GM21381 (cell line): Measurements from ENCODE around the gene LIMA1.
"Not testable (repeated sequence)": the region's sequence is repeated elsewhere in the genome, so short reads cannot be mapped to it uniquely, and the experiment has no call there.

Experiments used
- ATAC-seq: cut with Tn5 transposase; IDR thresholded peaks from one replicate; pipeline ENCODE4 v1.9.1; 2021; ENCODE audit warnings: mild to moderate bottlenecking, moderate library complexity; ENCODE audit not compliant: unreplicated experiment

LIMA1 gene

GRCh38 chr12:50249464-50250182 lies 33.7 kb downstream of the LIMA1 start:
- no peak for ATAC-seq

DNA sequence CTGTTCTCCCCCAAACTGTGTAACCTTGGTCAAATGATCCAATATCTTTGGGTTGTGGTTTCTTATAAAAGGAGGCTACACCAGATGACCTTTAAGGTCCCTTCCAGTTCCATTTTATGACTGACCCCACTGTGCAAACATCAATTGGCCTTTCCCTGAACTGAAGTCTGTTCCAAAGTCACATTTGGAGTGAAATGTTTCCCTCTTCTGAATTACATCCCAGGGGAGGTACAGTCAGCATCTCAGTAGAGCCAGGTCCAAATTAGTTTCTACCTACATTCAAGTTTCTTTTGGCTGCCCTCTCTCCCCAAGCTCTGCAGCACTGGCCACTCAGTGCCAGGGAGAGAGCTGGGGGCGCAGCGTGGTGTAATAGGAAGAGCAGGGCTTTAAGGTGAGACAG lies 34.4 kb downstream of the LIMA1 start:
- no peak for ATAC-seq

DNA sequence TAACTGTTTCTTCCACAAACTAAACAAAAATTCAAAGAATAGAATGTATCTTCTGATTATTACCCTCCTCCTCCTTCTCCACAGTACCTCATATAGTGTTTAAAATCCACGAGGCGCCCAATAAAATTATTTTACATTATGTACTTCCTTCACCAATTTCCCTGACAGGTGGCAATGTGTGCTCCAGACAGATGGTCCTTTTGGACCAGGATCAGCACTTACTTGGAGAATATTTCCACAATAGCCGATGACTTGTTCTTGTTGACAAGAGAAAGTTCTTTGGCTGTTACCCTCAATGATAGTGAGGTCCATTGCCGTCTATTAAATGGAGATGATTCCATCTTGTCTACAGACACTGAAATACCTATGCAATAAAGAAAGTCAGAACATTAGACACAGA lies 34.9 kb downstream of the LIMA1 start:
- ATAC-seq, result no peak

DNA sequence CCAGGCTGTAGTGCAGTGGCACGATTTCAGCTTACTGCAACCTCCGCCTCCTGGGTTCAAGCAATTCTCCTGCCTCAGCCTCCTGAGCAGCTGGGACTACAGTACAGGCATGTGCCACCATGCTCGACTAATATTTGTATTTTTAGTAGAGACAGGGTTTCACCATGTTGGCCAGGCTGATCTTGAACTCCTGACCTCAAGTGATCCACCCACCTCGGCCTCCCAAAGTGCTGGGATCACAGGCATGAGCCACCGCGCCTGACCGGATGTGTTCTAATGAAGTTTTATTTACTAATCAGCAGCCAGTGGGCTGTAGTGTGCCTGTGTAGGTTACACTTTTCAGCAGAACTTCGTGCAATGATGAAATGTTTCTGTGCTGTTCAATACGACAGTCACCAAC lies 35.7 kb downstream of the LIMA1 start:
- not testable (repeated sequence) for ATAC-seq

- no peak for ATAC-seq
Observed at GRCh38 chr12:50246873-50247612, 36.3 kb downstream of the LIMA1 start.

DNA sequence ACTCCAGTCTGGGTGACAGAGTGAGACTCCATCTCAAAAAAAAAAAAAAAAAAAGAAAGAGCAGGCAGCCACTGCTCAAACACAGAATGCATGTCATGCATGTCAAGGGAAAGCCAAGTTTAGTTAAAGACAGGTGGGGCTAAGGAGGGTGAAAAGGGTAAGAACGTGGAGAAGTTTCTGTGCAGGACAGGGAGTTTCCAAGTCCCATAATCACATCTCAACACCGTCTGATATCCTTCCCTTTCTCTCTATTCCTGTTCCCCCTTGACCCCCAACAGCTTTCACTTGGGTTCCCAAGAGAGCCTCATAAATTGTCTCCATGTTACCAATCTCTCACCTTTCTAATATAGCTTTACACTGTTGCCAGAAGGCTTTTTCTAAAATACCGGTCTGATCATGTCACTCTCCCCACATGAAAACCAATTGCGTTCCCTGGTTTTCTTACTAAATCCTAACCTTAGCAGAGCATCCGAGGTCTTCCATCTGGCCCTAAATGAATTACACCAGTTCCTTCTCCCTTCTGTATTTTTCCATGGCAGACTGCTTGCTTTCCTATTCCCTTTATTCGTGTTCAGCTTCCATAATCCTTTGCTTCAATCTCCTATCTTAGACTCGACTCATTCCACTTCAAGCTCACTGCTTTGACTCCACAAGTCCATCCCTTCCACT lies 37.0 kb downstream of the LIMA1 start:
- ATAC-seq, result no peak

DNA sequence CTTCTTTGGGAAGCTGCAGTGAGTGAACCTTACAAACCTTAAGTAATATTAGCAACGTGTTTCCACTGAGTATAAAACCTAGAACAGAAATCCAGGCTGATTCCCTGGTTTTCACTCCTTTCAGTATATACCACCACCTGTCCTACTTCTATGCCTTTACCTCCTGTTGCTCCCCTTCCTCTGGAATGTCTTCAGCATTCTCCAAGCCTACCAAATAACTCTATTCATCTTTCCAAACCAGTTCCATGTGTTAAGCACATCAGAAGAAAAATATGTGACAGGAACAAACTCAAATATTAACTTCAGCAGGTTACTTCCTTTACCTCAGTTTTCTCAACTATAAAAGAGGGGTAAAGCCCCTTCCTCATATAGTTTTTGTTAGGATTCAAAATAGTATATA lies 39.8 kb downstream of the LIMA1 start:
- ATAC-seq, result no peak

DNA sequence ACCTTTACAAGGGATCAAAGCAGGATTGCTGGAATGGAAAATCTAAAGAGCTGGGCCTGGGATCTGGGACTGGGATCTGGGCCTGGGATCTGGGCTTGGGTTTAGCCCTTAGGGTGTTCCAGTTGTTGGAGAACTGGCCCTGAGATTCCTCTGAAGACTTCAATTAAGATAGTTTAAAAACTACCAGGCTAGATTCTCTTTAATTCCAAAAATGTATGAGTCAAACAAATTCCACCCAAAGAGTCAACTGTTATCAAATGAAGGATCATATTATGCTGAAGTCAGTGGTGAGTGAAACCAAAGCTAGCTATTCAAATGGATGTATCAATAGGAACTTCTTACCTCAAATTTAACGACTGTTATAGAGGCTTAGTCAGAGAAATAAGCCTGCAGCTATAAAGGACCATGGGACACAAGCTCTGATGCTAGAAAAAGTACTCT lies 40.5 kb downstream of the LIMA1 start:
- no peak for ATAC-seq

GRCh38 chr12:50241178-50241577 lies 42.1 kb downstream of the LIMA1 start:
- no peak for ATAC-seq

DNA sequence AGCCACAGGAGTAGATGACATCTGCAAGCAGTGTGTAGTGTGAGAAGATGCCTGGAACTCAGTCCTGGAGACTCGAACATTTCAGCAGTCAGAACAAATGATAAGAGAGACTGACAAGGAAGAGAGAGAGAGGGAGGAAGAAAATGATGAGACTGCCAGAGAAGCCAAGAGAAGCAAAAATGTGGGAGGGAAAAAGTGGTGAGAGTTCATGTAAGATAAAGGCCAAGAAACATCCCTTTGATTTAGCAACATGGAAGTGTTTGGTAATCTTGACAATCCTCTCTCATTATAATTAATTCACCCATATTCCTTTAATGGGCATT lies 42.6 kb downstream of the LIMA1 start:
- no peak for ATAC-seq

DNA sequence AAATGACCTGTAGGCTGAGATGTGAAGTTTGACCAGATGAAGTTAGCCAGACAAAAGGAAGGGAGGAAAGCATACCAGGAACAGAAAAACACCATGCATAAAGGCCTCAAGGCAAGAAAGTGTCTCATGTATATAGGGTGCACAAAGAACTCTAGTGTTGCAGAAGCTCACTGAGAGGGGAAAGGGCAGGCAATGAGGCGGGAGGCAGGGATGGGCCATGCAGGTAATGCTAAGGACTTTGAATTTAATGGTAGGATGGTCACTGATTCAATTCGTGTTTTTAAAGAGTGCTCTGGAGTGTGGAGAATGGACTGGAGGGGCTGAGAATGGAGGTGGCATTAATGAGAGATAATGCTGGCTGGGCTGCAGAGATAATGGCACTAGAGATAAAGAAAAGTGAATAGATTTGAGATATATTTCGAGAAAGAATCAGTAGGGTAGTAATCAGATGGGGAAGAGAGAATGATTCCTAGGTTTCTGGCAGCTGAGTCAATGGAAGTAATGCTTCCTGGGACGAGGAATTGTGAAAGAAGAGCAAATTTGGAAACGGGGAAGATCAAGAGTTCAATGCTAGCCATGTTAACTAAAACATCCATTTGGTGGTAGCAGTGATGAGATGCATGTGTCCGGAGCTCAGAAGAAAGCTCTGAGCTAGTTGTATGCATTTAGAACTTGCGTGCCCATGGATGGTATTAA lies 43.1 kb downstream of the LIMA1 start:
- ATAC-seq, result no peak

- ATAC-seq, result no peak
Observed at GRCh38 chr12:50239355-50239891, 43.9 kb downstream of the LIMA1 start.

GRCh38 chr12:50234347-50234746 lies 49.0 kb downstream of the LIMA1 start:
- no peak for ATAC-seq

DNA sequence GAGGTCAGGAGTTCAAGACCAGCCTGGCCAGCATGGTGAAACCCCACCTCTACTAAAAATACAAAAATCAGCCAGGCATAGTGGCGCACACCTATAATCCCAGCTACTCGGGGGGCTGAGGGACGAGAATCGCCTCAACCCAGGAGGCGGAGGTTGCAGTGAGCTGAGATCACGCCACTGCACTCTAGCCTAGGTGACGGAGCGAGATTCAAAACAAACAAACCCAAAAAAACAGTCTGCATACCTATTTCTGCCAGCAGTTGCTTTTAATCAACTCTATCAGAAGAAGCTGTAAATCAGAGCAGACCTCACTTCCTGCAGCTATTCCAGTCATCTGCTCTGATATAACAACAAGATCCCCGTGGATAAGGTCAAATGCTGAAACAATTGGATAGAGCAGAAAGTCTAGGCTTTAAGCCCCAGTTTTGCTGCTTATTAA lies 50.5 kb downstream of the LIMA1 start:
- no peak for ATAC-seq

- ATAC-seq, result no peak
Observed at GRCh38 chr12:50232206-50232605, 51.1 kb downstream of the LIMA1 start.

DNA sequence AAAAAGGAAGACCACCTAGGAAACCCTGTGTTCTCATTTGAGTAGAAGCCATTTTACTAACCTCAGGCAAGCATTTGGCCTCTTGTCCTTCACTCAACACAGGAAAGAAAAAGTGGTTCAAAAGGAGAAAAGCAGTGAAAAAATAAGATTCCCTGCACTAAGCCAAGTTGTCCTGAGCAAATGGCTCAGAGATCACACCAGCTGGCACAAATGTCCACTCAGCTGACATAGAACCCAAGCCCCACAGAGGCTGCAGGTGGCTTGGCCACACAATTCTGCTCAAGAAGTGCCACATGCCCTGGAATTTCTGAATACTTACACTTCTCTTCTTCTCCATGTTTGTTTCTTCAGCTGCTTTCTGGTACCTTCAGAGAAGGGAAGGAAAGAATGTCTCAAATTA lies 52.0 kb downstream of the LIMA1 start:
- no peak for ATAC-seq

- ATAC-seq, result no peak
Observed at GRCh38 chr12:50230217-50230616, 53.1 kb downstream of the LIMA1 start.

DNA sequence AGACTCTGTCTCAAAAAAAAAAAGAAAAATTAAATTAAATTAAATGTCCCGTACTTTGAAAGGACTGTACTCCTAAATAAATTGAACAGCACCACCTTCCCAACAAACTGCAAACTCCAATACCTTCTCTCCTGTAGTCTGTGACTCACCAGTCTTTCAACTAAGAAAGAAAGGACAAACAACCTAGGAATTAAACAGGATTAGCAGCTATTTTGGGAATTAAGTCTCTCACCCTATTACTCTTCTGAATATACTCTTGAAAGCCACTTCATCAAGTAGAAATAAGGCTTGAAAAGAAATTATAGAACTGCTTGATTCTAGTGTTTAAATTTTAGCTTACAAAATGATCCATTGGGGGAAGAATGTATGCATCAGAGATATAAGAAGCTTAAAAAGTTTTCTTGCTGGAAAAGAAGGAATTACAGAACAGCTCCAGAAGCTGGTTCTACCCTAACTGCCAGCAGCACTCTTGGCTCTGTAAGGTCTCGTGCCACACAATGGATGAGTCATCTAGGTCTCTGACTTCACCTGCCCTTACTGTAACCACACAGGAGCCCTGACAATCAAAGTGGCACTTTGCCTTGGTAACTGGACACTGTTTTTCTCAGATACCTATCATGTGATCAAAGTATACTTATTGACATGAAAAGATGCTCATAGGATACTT lies 59.2 kb downstream of the LIMA1 start:
- no peak for ATAC-seq

DNA sequence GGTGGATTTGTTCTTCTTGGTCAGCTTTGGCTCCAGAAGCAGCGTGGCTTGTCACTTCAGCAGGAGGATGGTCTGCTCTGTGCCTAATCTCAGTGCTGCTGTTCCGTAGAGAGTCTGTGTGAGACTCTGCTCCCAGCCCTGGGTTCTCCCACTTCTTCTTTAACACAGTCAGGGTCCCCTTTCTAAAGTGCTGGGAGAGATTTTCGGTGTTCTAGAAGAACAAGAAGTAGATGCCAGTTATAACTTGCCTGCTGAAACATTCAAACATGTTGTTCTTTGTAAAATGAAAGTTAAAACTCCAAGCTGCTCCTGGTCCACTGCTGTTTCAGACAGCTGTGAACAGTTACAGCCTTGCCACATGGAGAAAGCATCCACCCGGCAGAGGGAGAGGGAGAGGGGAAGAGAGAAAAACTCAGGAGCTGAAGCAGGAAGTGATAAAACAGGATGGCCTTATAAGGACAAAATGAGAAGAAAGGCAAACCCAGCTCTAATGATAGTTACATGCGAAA lies 61.0 kb downstream of the LIMA1 start:
- peak; percentile 42 for ATAC-seq

GRCh38 chr12:50221228-50222008 lies 61.9 kb downstream of the LIMA1 start:
- no peak for ATAC-seq
